Spleen (tissue), 7 donors: ENCODE data around the gene TSPAN9.

Source experiments
- CTCF ChIP-seq, 11 experiments: fragments of 200-600 bp in 7 of 11; fragments of 450-650 bp in 4 of 11; sonication (generic) in 4 of 11; IDR thresholded peaks in 8 of 11; conservative IDR thresholded peaks in 3 of 11; 1 replicate in 7 of 11; 2 replicates in 4 of 11; pipeline versions ENCODE4 v1.4.0 to v1.8.0; 2016 to 2021; ENCODE audit warnings: antibody characterized with exemption in 11 of 11, inconsistent platforms in 4 of 11, mild to moderate bottlenecking in 1 of 11
- POLR2A ChIP-seq, 3 donors: fragments of 450-650 bp; IDR thresholded peaks; one replicate each; pipeline ENCODE4 v1.5.1; 2017; ENCODE audit warnings: antibody characterized with exemption in 3 of 3, mild to moderate bottlenecking in 1 of 3
- POLR2AphosphoS5 ChIP-seq, 3 donors: sonication (generic); formaldehyde crosslinking; IDR thresholded peaks; one replicate each; pipeline ENCODE4 v1.5.1; 2017; ENCODE audit warnings: antibody characterized with exemption in 3 of 3
- donor health status: DM: no; HTN: no; CAD: no; lungs with moderate emphysema.
- donor health status: DM: no; HTN: no; CAD: no.
- donor health status: DM: no; HTN: no; CAD: no.

- no peak for TF ChIP-seq POLR2AphosphoS5 (IDR thresholded peaks at IDR 0.05)
- TF ChIP-seq CTCF (IDR thresholded peaks at IDR 0.05 in 8 of 11, conservative IDR thresholded peaks at IDR 0.05 in 3 of 11), result no peak
- no peak for TF ChIP-seq POLR2A (IDR thresholded peaks at IDR 0.05)
Observed at GRCh38 chr12:3316776-3317480, 239.7 kb downstream of the TSPAN9 start.
